ENCODE data around the gene RAPGEF2. TPM values are rescaled to one million over a fixed set of nuclear protein-coding genes. Genes with fewer than 3 reads are reported as not detected.

RAPGEF2 gene
- total and polyA plus RNA-seq, 4 donors, result 44.4 to 116 (median 66.0) TPM

GRCh38 chr4:159352609-159353008, 249.7 kb downstream of the RAPGEF2 start:
- Histone ChIP-seq H3K27me3 (ENCODE audit: control insufficient read depth, insufficient read depth, low read length) (no peaks in the 10 kb centered on the region), H3K27ac (ENCODE audit: low read depth, low read length) (no peak overlapping the region), H3K4me3 (ENCODE audit: low read depth, low read length) (no peak overlapping the region), H3K36me3 (ENCODE audit: control insufficient read depth, insufficient read depth, low read length) (peaks cover 42% of the 10 kb centered on the region), H3K9me3 (ENCODE audit: control insufficient read depth, insufficient read depth, low read length) (no peaks in the 10 kb centered on the region), H3K4me1 (ENCODE audit: control insufficient read depth, insufficient read depth, low read length) (no peaks in the 10 kb centered on the region)
- 65% methylated on average over 5 of the region's 7 CpGs for WGBS (ENCODE audit: insufficient coverage)
- DNase-seq (ENCODE audit: low read depth in 4 of 6, low spot score in 6 of 6), result no peak

GRCh38 chr4:159353422-159354116, 250.7 kb downstream of the RAPGEF2 start:
- DNase-seq (ENCODE audit: low read depth in 4 of 6, low spot score in 6 of 6), result no peak
- H3K36me3 ChIP-seq (ENCODE audit: control insufficient read depth, insufficient read depth, low read length), result peaks cover 37% of the 10 kb centered on the region
- no peak overlapping the region for H3K4me3 ChIP-seq (ENCODE audit: low read depth, low read length)
- no peaks in the 10 kb centered on the region for H3K9me3 ChIP-seq (ENCODE audit: control insufficient read depth, insufficient read depth, low read length)
- 98% methylated on average over 13 of the region's 15 CpGs for WGBS (ENCODE audit: insufficient coverage)
- H3K27ac ChIP-seq (ENCODE audit: low read depth, low read length), result no peak overlapping the region
- H3K4me1 ChIP-seq (ENCODE audit: control insufficient read depth, insufficient read depth, low read length), result no peaks in the 10 kb centered on the region
- no peaks in the 10 kb centered on the region for H3K27me3 ChIP-seq (ENCODE audit: control insufficient read depth, insufficient read depth, low read length)

GRCh38 chr4:159355466-159355865, 252.6 kb downstream of the RAPGEF2 start:
- Histone ChIP-seq H3K4me3 (ENCODE audit: low read depth, low read length) (no peak overlapping the region), H3K27me3 (ENCODE audit: control insufficient read depth, insufficient read depth, low read length) (no peaks in the 10 kb centered on the region), H3K27ac (ENCODE audit: low read depth, low read length) (no peak overlapping the region), H3K9me3 (ENCODE audit: control insufficient read depth, insufficient read depth, low read length) (no peaks in the 10 kb centered on the region), H3K4me1 (ENCODE audit: control insufficient read depth, insufficient read depth, low read length) (no peaks in the 10 kb centered on the region), H3K36me3 (ENCODE audit: control insufficient read depth, insufficient read depth, low read length) (peaks cover 37% of the 10 kb centered on the region)
- 100% methylated on average over 1 of the region's 3 CpGs for WGBS (ENCODE audit: insufficient coverage)
- no peak for DNase-seq (ENCODE audit: low read depth in 4 of 6, low spot score in 6 of 6)

GRCh38 chr4:159357350-159357749, 254.5 kb downstream of the RAPGEF2 start:
- H3K36me3 ChIP-seq (ENCODE audit: control insufficient read depth, insufficient read depth, low read length), result peaks cover 32% of the 10 kb centered on the region
- no CpG with 5 or more reads among the region's 8 CpGs for WGBS (ENCODE audit: insufficient coverage)
- no peak for DNase-seq (ENCODE audit: low read depth in 4 of 6, low spot score in 6 of 6)
- no peak overlapping the region for H3K4me3 ChIP-seq (ENCODE audit: low read depth, low read length)
- H3K27me3 ChIP-seq (ENCODE audit: control insufficient read depth, insufficient read depth, low read length), result no peaks in the 10 kb centered on the region
- no peaks in the 10 kb centered on the region for H3K9me3 ChIP-seq (ENCODE audit: control insufficient read depth, insufficient read depth, low read length)
- no peaks in the 10 kb centered on the region for H3K4me1 ChIP-seq (ENCODE audit: control insufficient read depth, insufficient read depth, low read length)
- H3K27ac ChIP-seq (ENCODE audit: low read depth, low read length), result no peak overlapping the region

GRCh38 chr4:159358226-159358625, 255.3 kb downstream of the RAPGEF2 start:
- Histone ChIP-seq H3K4me1 (ENCODE audit: control insufficient read depth, insufficient read depth, low read length) (no peaks in the 10 kb centered on the region), H3K9me3 (ENCODE audit: control insufficient read depth, insufficient read depth, low read length) (no peaks in the 10 kb centered on the region), H3K27me3 (ENCODE audit: control insufficient read depth, insufficient read depth, low read length) (no peaks in the 10 kb centered on the region), H3K36me3 (ENCODE audit: control insufficient read depth, insufficient read depth, low read length) (peaks cover 29% of the 10 kb centered on the region), H3K4me3 (ENCODE audit: low read depth, low read length) (no peak overlapping the region), H3K27ac (ENCODE audit: low read depth, low read length) (no peak overlapping the region)
- DNase-seq (ENCODE audit: low read depth in 4 of 6, low spot score in 6 of 6), result peak in 1 of 6 donors; percentile 51
- WGBS (ENCODE audit: insufficient coverage), result 54% methylated on average over 2 of the region's 2 CpGs

GRCh38 chr4:159360549-159360948, 257.7 kb downstream of the RAPGEF2 start:
- no peak overlapping the region for H3K27ac ChIP-seq (ENCODE audit: low read depth, low read length)
- no peaks in the 10 kb centered on the region for H3K27me3 ChIP-seq (ENCODE audit: control insufficient read depth, insufficient read depth, low read length)
- no peak overlapping the region for H3K4me3 ChIP-seq (ENCODE audit: low read depth, low read length)
- 100% methylated on average over 1 of the region's 3 CpGs for WGBS (ENCODE audit: insufficient coverage)
- DNase-seq (ENCODE audit: low read depth in 4 of 6, low spot score in 6 of 6), result no peak
- no peaks in the 10 kb centered on the region for H3K4me1 ChIP-seq (ENCODE audit: control insufficient read depth, insufficient read depth, low read length)
- H3K9me3 ChIP-seq (ENCODE audit: control insufficient read depth, insufficient read depth, low read length), result no peaks in the 10 kb centered on the region
- peaks cover 17% of the 10 kb centered on the region for H3K36me3 ChIP-seq (ENCODE audit: control insufficient read depth, insufficient read depth, low read length)

GRCh38 chr4:159363361-159363760, 260.5 kb downstream of the RAPGEF2 start:
- Histone ChIP-seq H3K4me3 (ENCODE audit: low read depth, low read length) (no peak overlapping the region), H3K36me3 (ENCODE audit: control insufficient read depth, insufficient read depth, low read length) (peaks cover 3% of the 10 kb centered on the region), H3K27ac (ENCODE audit: low read depth, low read length) (no peak overlapping the region), H3K9me3 (ENCODE audit: control insufficient read depth, insufficient read depth, low read length) (no peaks in the 10 kb centered on the region), H3K4me1 (ENCODE audit: control insufficient read depth, insufficient read depth, low read length) (no peaks in the 10 kb centered on the region), H3K27me3 (ENCODE audit: control insufficient read depth, insufficient read depth, low read length) (no peaks in the 10 kb centered on the region)
- WGBS (ENCODE audit: insufficient coverage), result 57% methylated on average over 1 of the region's 3 CpGs
- no peak for DNase-seq (ENCODE audit: low read depth in 4 of 6, low spot score in 6 of 6)

GRCh38 chr4:159366966-159367780, 264.3 kb downstream of the RAPGEF2 start:
- WGBS (ENCODE audit: insufficient coverage), result 40% methylated on average over 2 of the region's 9 CpGs
- Histone ChIP-seq H3K4me1 (ENCODE audit: control insufficient read depth, insufficient read depth, low read length) (no peaks in the 10 kb centered on the region), H3K9me3 (ENCODE audit: control insufficient read depth, insufficient read depth, low read length) (no peaks in the 10 kb centered on the region), H3K36me3 (ENCODE audit: control insufficient read depth, insufficient read depth, low read length) (no peaks in the 10 kb centered on the region), H3K27ac (ENCODE audit: low read depth, low read length) (no peak overlapping the region), H3K27me3 (ENCODE audit: control insufficient read depth, insufficient read depth, low read length) (no peaks in the 10 kb centered on the region), H3K4me3 (ENCODE audit: low read depth, low read length) (no peak overlapping the region)
- no peak for DNase-seq (ENCODE audit: low read depth in 4 of 6, low spot score in 6 of 6)

GRCh38 chr4:159367781-159368080, 264.9 kb downstream of the RAPGEF2 start:
- no peak overlapping the region for H3K4me3 ChIP-seq (ENCODE audit: low read depth, low read length)

GRCh38 chr4:159368320-159368719, 265.4 kb downstream of the RAPGEF2 start:
- no peak for DNase-seq (ENCODE audit: low read depth in 4 of 6, low spot score in 6 of 6)
- no peaks in the 10 kb centered on the region for H3K9me3 ChIP-seq (ENCODE audit: control insufficient read depth, insufficient read depth, low read length)
- H3K27ac ChIP-seq (ENCODE audit: low read depth, low read length), result no peak overlapping the region
- no peaks in the 10 kb centered on the region for H3K36me3 ChIP-seq (ENCODE audit: control insufficient read depth, insufficient read depth, low read length)
- no peak overlapping the region for H3K4me3 ChIP-seq (ENCODE audit: low read depth, low read length)
- H3K4me1 ChIP-seq (ENCODE audit: control insufficient read depth, insufficient read depth, low read length), result no peaks in the 10 kb centered on the region
- WGBS (ENCODE audit: insufficient coverage), result 88% methylated on average over 2 of the region's 2 CpGs
- no peaks in the 10 kb centered on the region for H3K27me3 ChIP-seq (ENCODE audit: control insufficient read depth, insufficient read depth, low read length)

More at GRCh38 chr4:159367781-159368080, 264.9 kb downstream of the RAPGEF2 start:
- DNase-seq (ENCODE audit: low read depth in 4 of 6, low spot score in 6 of 6), result no peak
- Histone ChIP-seq H3K27ac (ENCODE audit: low read depth, low read length) (no peak overlapping the region), H3K27me3 (ENCODE audit: control insufficient read depth, insufficient read depth, low read length) (no peaks in the 10 kb centered on the region), H3K4me1 (ENCODE audit: control insufficient read depth, insufficient read depth, low read length) (no peaks in the 10 kb centered on the region), H3K36me3 (ENCODE audit: control insufficient read depth, insufficient read depth, low read length) (no peaks in the 10 kb centered on the region), H3K9me3 (ENCODE audit: control insufficient read depth, insufficient read depth, low read length) (no peaks in the 10 kb centered on the region)
- no CpG with 5 or more reads among the region's 2 CpGs for WGBS (ENCODE audit: insufficient coverage)
